Measurements from ENCODE around the gene RNF121.

The RNF121 gene

GRCh38 chr11:72006309-72007088 is 77.7 kb downstream of the RNF121 start:
- DNase-seq (ENCODE audit: low read depth), result no peak

GRCh38 chr11:72007089-72007476 is 78.2 kb downstream of the RNF121 start:
- no peak for DNase-seq (ENCODE audit: low read depth)

DNA sequence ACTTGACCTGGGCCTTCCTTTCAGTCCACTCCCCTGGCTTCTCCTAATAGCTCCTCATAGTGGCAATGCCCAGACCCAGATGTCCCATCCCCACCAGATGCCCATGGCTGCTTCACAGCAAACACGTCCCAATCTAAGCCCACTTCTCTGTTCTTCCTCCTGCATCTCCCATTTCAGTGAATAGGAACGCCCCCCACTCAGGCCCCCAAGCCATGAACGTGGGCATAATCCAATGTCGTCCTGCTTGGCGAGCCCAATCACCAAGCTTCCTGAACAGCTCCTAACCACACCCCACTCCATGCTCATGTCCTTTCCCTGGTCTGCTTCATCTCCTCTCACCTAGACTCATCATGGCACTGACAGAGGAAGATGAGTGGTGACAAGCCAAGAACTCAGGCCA is 78.7 kb downstream of the RNF121 start:
- DNase-seq (ENCODE audit: low read depth), result no peak

- no peak for DNase-seq (ENCODE audit: low read depth)
Observed at GRCh38 chr11:72008728-72009127, 79.9 kb downstream of the RNF121 start.

DNA sequence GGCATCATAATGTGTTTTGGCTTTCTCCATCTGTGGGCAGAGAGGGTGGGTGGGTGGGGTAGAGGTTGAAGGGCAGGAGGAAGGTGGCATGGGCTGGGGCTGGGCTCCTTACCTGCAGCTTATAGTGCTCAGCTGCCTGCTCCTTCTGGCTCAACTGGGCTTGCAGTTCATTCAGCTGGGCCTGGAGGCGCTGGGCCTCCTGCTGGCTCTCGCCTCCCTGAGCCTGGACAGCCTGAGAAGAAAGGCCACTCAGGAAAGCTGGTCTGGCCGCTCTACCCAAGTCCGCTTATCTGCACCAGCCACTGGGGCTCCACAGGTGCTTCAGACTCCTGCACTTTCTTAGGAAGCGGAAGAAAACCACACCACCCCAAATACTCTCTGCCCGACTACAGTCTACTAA is 80.3 kb downstream of the RNF121 start:
- DNase-seq (ENCODE audit: low read depth), result no peak

GRCh38 chr11:72010529-72011233 is 81.8 kb downstream of the RNF121 start:
- no peak for DNase-seq (ENCODE audit: low read depth)

- no peak for DNase-seq (ENCODE audit: low read depth)
Observed at GRCh38 chr11:72012091-72012630, 83.3 kb downstream of the RNF121 start.

- no peak for DNase-seq (ENCODE audit: low read depth)
Observed at GRCh38 chr11:72012897-72013721, 84.3 kb downstream of the RNF121 start.

- no peak for DNase-seq (ENCODE audit: low read depth)
Observed at GRCh38 chr11:72013765-72014711, 85.2 kb downstream of the RNF121 start.

GRCh38 chr11:72014761-72015320 is 86.0 kb downstream of the RNF121 start:
- DNase-seq (ENCODE audit: low read depth), result no peak

- peak; percentile 48 for DNase-seq (ENCODE audit: low read depth)
Observed at GRCh38 chr11:72015511-72016061, 86.7 kb downstream of the RNF121 start.

DNA sequence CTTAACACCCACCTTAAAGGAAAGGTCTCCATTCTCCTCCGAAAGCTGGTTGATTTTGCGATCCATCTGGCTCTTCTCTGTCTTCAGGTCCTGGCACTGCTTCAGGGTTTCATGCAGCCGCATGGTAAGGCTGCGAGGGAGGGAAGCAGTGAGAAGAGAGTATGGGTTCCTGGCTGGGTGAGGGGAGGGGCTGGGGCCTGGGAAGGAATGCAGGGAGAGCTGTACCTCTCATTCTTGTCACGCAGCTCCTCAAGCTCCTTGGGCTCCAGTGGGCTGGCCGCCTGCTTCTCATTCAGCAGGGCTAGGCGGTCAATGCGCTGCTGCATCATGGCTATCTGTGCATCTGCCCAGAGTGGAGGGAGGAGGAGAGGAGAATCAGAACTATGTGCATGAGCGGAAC is 89.3 kb downstream of the RNF121 start:
- no peak for DNase-seq (ENCODE audit: low read depth)

- DNase-seq (ENCODE audit: low read depth), result peak; percentile 26
Observed at GRCh38 chr11:72023335-72023734, 94.5 kb downstream of the RNF121 start.

GRCh38 chr11:72024069-72024754 is 95.4 kb downstream of the RNF121 start:
- no peak for DNase-seq (ENCODE audit: low read depth)

- no peak for DNase-seq (ENCODE audit: low read depth)
Observed at GRCh38 chr11:72026090-72026489, 97.2 kb downstream of the RNF121 start.

- no peak for DNase-seq (ENCODE audit: low read depth)
Observed at GRCh38 chr11:72030472-72031045, 101.7 kb downstream of the RNF121 start.

DNA sequence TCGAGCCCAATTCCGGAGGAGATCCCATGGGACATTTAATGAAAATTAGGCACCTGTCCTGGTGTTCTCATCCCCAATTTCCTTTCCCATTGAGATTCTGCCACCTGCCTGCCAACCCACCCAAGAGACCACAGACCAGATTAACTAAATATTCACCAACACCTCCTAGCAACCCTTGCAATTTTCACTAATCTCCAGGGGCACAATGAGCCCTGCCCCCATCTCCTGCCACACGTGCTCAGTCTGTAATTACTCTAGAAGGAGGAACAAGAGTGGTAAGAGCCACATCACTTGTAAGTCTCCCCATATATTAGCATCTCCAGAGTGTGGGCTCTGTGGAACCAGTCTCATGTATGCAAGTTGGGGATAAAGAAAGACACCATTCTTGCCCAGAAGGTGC is 107.8 kb downstream of the RNF121 start:
- DNase-seq (ENCODE audit: low read depth), result no peak

GRCh38 chr11:72037554-72038311 is 108.9 kb downstream of the RNF121 start:
- DNase-seq (ENCODE audit: low read depth), result no peak

DNA sequence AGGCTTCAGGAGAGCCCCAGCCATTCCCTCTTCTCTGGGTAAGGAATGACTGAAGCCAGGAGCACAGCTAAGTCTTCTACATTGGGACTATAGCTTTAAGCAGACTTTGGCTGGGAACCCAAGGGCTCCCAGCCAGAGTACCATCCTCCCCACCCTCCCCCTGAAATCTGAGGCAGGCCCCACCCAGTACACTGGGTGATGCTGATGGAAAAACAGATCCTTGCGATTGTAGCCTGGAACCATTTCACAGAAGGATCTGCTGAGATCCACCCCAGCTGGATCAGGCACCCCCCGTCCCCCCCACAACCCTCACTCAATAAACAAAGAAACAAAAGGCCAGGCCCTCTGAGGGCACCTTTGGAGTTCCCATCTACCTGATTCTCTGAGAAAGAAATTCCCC is 109.6 kb downstream of the RNF121 start:
- DNase-seq (ENCODE audit: low read depth), result no peak
